Retinal pigment epithelial cell (primary cell): ENCODE results near the gene CHRM5.
A peak's percentile ranks its signal among the peaks of the same experiment; 100 is the strongest.

Experiments used
- DNase-seq: peaks from one replicate; pipeline ENCODE4 v3.0.0-alpha.2; 2010; ENCODE audit warnings: low read depth
- H3K4me3 ChIP-seq: 2 replicates; pipeline ENCODE4 v1.5.1; 2011; ENCODE audit warnings: mild to moderate bottlenecking, low read length, control low read depth, moderate library complexity
- TF ChIP-seq, protein P1 (sequence below): conservative IDR thresholded peaks from 2 replicates; pipeline ENCODE4 v1.5.1; 2011; ENCODE audit warnings: low read depth, low read length, control low read depth, inconsistent platforms

Gene CHRM5

DNA sequence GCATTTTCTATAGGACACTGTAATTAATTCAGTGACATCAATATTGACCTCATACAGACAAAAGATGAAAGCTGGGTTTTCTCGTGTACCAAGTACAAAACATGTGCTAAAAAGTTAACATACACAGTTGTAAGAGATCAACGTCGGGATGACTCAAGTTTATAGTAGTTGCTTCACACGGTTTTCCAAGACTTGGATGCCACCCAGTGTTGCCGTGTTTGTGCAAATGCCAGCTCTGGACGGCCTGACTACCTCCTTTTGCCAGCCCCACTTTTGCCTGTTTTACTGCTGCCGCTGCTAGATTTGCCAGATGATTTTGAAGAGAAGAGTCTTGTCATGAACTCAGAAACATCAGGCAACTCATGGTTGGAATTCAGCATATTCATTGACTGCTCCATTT lies 115.8 kb downstream of the CHRM5 start:
- no peak for DNase-seq
- TF ChIP-seq, protein P1, sequence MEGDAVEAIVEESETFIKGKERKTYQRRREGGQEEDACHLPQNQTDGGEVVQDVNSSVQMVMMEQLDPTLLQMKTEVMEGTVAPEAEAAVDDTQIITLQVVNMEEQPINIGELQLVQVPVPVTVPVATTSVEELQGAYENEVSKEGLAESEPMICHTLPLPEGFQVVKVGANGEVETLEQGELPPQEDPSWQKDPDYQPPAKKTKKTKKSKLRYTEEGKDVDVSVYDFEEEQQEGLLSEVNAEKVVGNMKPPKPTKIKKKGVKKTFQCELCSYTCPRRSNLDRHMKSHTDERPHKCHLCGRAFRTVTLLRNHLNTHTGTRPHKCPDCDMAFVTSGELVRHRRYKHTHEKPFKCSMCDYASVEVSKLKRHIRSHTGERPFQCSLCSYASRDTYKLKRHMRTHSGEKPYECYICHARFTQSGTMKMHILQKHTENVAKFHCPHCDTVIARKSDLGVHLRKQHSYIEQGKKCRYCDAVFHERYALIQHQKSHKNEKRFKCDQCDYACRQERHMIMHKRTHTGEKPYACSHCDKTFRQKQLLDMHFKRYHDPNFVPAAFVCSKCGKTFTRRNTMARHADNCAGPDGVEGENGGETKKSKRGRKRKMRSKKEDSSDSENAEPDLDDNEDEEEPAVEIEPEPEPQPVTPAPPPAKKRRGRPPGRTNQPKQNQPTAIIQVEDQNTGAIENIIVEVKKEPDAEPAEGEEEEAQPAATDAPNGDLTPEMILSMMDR = no peak
- no peak overlapping the region for H3K4me3 ChIP-seq

DNA sequence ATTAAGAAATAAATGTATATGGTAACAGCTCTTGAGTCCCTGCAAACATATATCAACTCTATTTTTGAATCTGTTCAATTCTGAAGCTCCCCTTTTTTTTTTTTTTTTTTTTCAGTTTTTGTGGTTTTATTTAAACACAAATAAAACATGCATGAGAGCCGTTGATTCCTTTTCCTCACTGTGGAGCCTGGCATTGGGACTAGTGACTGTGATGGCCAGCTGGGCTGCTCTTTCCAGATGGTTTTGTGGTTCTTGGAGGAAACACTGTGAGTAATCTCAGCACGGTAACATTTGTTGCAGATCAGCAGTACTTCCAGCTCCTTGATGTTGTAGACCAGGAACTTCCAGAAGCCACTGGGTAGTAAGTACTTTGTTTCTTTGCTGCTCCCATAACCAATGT lies 117.4 kb downstream of the CHRM5 start:
- TF ChIP-seq, protein P1 = no peak
- DNase-seq = no peak
- no peak overlapping the region for H3K4me3 ChIP-seq

DNA sequence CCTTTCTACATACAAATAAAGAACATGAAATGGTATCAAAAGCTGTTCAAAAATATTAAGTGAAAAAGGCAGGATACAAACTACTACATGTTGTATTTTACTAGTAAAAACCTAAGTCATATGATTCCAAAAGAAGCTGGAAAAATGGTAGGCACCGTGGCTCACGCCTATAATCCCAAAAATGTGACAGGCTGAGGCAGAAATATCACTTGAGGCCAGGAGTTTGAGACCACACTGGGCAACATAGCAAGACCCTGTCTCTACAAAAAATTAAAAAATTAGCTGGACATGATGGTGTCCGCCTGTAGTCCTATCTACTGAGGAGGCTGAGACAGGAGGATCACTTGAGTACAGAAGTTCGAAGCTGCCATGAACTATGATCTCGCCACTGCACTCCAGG lies 131.6 kb downstream of the CHRM5 start:
- no peak overlapping the region for H3K4me3 ChIP-seq
- TF ChIP-seq, protein P1 = no peak
- no peak for DNase-seq

DNA sequence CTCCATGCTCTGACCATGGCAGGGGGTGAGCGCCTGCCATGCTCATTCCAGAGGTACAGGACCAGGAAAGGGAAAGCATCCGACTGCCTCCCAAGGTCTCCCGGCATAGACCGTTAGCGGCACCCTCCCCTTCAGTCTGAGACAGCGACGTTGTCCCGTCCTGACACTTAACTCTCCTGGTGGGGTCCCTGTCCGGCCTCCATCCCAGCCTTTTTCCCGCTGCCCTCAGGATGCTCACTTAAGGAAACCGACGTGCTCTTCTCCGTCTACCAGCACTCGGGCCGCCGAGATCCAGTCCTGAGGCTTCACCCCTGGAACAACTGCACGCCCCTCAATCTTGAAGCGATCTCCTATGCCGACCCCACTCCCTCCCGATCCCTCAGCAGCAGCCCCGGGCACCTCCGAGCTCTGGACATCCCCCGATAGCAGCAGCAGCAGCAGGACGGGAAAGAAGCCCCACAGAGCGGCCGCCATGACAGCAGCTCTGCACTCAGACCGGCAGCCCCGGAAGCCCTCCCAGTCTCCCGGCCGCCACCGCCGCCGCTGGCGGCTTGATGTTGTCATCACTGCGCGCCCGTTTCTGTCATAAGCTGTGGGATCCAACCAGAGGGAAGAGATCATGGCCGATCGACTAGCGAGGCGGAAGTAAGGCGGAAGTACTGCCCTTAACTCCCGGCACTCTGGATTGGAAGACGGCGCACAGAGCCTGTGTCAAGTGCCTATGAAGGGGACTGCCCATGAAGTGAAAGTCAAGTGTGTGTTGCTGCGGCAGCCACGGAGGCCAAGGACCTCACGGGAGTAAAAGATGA lies 133.3 kb downstream of the CHRM5 start, which contains the start of the genes EMC7 and PGBD4:
Gene EMC7, minus strand, starts transcription at position 497 of the 809 bp plus-strand sequence. Its CDS starts 23 bp downstream, at position 474.
Gene PGBD4, plus strand, starts transcription at position 718 of the 809 bp plus-strand sequence. CDS start 449 bp downstream, outside the sequence.
- H3K4me3 ChIP-seq = peak within 1 kb of the TSS; percentile 99

GRCh38 chr15:34102175-34102925 lies 134.1 kb downstream of the CHRM5 start:
- TF ChIP-seq, protein P1 = no peak
- H3K4me3 ChIP-seq = peak overlapping the region; percentile 99
- DNase-seq = no peak

More for the DNA sequence above, 133.3 kb downstream of the CHRM5 start, which contains the start of the genes EMC7 and PGBD4:
- TF ChIP-seq, protein P1 = no peak
- peak; percentile 100 for DNase-seq

DNA sequence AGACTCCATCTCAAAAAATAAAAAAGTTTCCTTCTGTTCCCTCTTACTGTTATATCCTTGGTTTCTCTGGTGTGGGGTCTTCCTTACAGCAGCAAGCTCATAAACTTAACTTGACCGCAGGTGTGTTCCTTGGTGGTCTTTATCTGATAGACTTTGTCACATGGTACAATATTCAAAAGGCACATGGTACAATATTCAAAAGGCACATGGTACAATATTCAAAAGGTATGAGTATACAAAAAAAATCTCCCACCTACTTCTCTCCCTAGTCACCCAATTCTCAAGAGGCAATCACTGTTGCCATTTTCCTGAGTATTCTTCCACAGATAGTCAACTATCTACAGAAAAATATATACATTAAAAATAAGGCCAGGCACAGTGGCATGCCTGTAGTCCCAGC lies 138.1 kb downstream of the CHRM5 start:
- TF ChIP-seq, protein P1 = no peak

More for the DNA sequence above, 138.1 kb downstream of the CHRM5 start:
- no peak for DNase-seq
- H3K4me3 ChIP-seq = no peak overlapping the region
